Kidney (tissue), 14 donors: ENCODE data around the gene BAHD1. TPM values are rescaled to one million over a fixed set of nuclear protein-coding genes. Genes with fewer than 3 reads are reported as not detected.

Experiments used
- DNase-seq, 5 donors: peaks; one replicate each; pipeline ENCODE4 v3.0.0-alpha.2; 2013 to 2020
- FAIRE-seq: peaks from 2 replicates; lab custom pipeline; 2012; peaks lifted over from hg19 to GRCh38; lab: Jason Lieb, UNC
- H3K27ac ChIP-seq, 2 donors: one replicate each; pipeline ENCODE4 v1.7.0; 2013; ENCODE audit warnings: low read depth in 2 of 2, low read length in 2 of 2, inconsistent platforms in 1 of 2
- H3K27me3 ChIP-seq: one replicate; pipeline ENCODE4 v1.7.1; 2013; ENCODE audit warnings: low read length, inconsistent platforms; ENCODE audit not compliant: control insufficient read depth, insufficient read depth
- H3K36me3 ChIP-seq, 3 donors: one replicate each; pipeline versions ENCODE4 v1.7.0 to v1.7.1; 2013; ENCODE audit warnings: low read length in 3 of 3, control low read depth in 1 of 3, inconsistent platforms in 1 of 3; ENCODE audit not compliant: insufficient read depth in 3 of 3, control insufficient read depth in 2 of 3
- H3K4me1 ChIP-seq, 3 donors: one replicate each; pipeline versions ENCODE4 v1.7.0 to v1.7.1; 2013; ENCODE audit warnings: low read length in 3 of 3, inconsistent platforms in 1 of 3, low read depth in 1 of 3; ENCODE audit not compliant: control insufficient read depth in 2 of 3, insufficient read depth in 2 of 3
- H3K4me3 ChIP-seq, 3 donors: one replicate each; pipeline versions ENCODE4 v1.7.0 to v1.8.1; 2013; ENCODE audit warnings: low read length in 3 of 3, control low read depth in 1 of 3, inconsistent platforms in 1 of 3
- H3K9ac ChIP-seq, 3 donors: one replicate each; pipeline versions ENCODE4 v1.7.0 to v1.7.1; 2013; ENCODE audit warnings: low read length in 3 of 3, control low read depth in 1 of 3, inconsistent platforms in 1 of 3
- H3K9me3 ChIP-seq, 3 donors: one replicate each; pipeline versions ENCODE4 v1.7.0 to v1.7.1; 2013; ENCODE audit warnings: low read length in 3 of 3, control low read depth in 1 of 3, inconsistent platforms in 1 of 3; ENCODE audit not compliant: control insufficient read depth in 2 of 3, insufficient read depth in 1 of 3
- CTCF ChIP-seq: IDR thresholded peaks from 3 replicates; pipeline ENCODE4 v1.5.1; 2012; ENCODE audit warnings: mild to moderate bottlenecking, moderate library complexity, borderline replicate concordance; ENCODE audit not compliant: insufficient read depth; ENCODE audit errors: extremely low read depth
- intact Hi-C: fragments of 100-400 bp; cut with DNase I; formaldehyde crosslinking; loops from one replicate; pipeline ENCODE4 v1.11.1; 2022
- polyA plus RNA-seq: library from polyadenylated mRNA; stranded (reverse); fragments of 350-450 nt; fragmentation: Illumina TruSeq; extraction: RNeasy Lipid Tissue Mini Kit (QIAGEN cat#74804); gene quantifications from one replicate; pipeline ENCODE4 v1.2.3, GENCODE V29; 2014; ENCODE audit warnings: low read depth, low replicate concordance; ENCODE audit not compliant: insufficient read depth
- total RNA-seq: library from RNA; stranded (reverse); fragmentation: NEBNext Ultra II Directional; extraction: Animal tissue kit (Norgen Biotek cat#: 25700); gene quantifications from one replicate; pipeline ENCODE4 v1.2.1, GENCODE V29; 2021
- donor health status: control.
- donor health status: control.
- donor health status: control.
- donor health status: control.
- donor health status: control.
- donor health status: DM: yes; HTN: yes; CAD: no.
- donor health status: Normal renal cell carcinoma (clear cell type).

The BAHD1 gene
- total and polyA plus RNA-seq, 2 donors from 2014 or later, result 13.3 to 28.4 TPM

- no peak overlapping the region for H3K4me3 ChIP-seq
- FAIRE-seq (no peak), DNase-seq (no peak)
- H3K36me3 ChIP-seq, result no peaks in the 10 kb centered on the region
- H3K9ac ChIP-seq, result no peak overlapping the region
- H3K27ac ChIP-seq, result no peak overlapping the region
- intact Hi-C loops, result no loop called here
- no peak for TF ChIP-seq CTCF
- H3K27me3 ChIP-seq, result no peaks in the 10 kb centered on the region
- H3K9me3 ChIP-seq, result no peaks in the 10 kb centered on the region
- no peaks in the 10 kb centered on the region for H3K4me1 ChIP-seq
These were observed 57.7 kb downstream of the BAHD1 start for GRCh38 chr15:40498418-40498817.

GRCh38 chr15:40498891-40499290, 58.1 kb downstream of the BAHD1 start:
- Histone ChIP-seq H3K4me1 (no peaks in the 10 kb centered on the region), H3K27ac (no peak overlapping the region), H3K9me3 (no peaks in the 10 kb centered on the region), H3K9ac (no peak overlapping the region), H3K4me3 (no peak overlapping the region), H3K36me3 (no peaks in the 10 kb centered on the region), H3K27me3 (no peaks in the 10 kb centered on the region)
- TF ChIP-seq CTCF, result no peak
- no peak for DNase-seq
- intact Hi-C loops, result no loop called here
- FAIRE-seq, result no peak

- DNase-seq (no peak), FAIRE-seq (no peak)
- H3K36me3 ChIP-seq, result no peaks in the 10 kb centered on the region
- H3K9me3 ChIP-seq, result no peaks in the 10 kb centered on the region
- H3K27ac ChIP-seq, result no peak overlapping the region
- H3K27me3 ChIP-seq, result no peaks in the 10 kb centered on the region
- no peak overlapping the region for H3K9ac ChIP-seq
- H3K4me1 ChIP-seq, result no peaks in the 10 kb centered on the region
- no peak for TF ChIP-seq CTCF
- H3K4me3 ChIP-seq, result no peak overlapping the region
- intact Hi-C loops, result no loop called here
These were observed 59.2 kb downstream of the BAHD1 start for GRCh38 chr15:40499931-40500330.
